ENCODE results near the gene UPF2. TPM values are rescaled to one million over a fixed set of nuclear protein-coding genes. Genes with fewer than 3 reads are reported as not detected.
"Not testable (repeated sequence)": the region's sequence is repeated elsewhere in the genome, so short reads cannot be mapped to it uniquely, and the experiment has no call there.

The UPF2 gene
- polyA plus RNA-seq, 4 donors: 11.3 to 44.6 (median 29.7) TPM

DNA sequence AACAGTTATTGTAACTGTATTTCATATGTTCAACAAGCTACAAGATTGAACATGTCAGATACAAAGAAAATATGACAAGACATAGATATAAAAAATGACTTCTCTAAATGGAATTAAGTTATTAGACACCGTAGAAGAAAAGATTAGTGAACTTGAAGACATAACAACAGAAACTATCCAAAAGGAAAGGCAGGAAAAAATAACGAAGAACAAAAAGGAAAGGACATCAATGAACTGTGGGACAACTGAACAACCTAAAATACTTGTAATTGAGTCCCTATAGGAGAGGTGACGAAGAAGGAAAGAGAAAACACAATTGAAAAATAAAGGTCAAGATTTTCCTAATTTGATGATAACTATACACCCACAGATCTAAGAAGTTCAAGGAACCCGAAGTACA is 32.3 kb downstream of the UPF2 start:
- peaks cover 0 to 10% of the 10 kb centered on the region in 2 donors for H3K9me3 ChIP-seq (ENCODE audit: control insufficient read depth in 2 of 2, insufficient read depth in 1 of 2, low read depth in 1 of 2, low read length in 1 of 2)
- 96 to 99% (median 96%) methylated on average over 4 of the region's 4 CpGs for WGBS, 3 donors
- no peak for FAIRE-seq

DNA sequence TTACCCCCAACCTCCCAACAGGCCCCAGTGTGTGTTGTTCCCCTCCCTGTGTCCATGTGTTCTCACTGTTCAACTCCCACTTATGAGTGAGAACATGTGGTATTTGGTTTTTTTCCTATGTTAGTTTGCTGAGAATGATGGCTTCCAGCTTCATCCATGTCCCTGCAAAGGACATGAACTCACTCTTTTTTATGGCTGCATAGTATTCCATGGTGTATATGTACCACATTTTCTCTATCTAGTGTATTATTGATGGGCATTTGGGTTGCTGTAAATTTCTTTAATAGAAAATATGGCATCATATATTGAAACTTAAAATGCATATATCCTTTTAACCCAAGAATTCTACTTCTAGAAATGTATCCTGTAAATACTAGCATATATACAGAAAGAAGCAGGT is 33.8 kb downstream of the UPF2 start:
- not testable (repeated sequence) for DNase-seq; H3K27me3 ChIP-seq (ENCODE audit: control insufficient read depth in 3 of 3, insufficient read depth in 3 of 3, low read length in 3 of 3); H3K4me1 ChIP-seq (ENCODE audit: control insufficient read depth in 3 of 3, insufficient read depth in 2 of 3, low read depth in 1 of 3, low read length in 2 of 3); H3K27ac ChIP-seq (ENCODE audit: low read depth in 1 of 3, low read length in 2 of 3); FAIRE-seq; H3K4me3 ChIP-seq (ENCODE audit: low read depth in 1 of 3, low read length in 3 of 3)
- Histone ChIP-seq H3K9me3 (ENCODE audit: control insufficient read depth in 2 of 2, insufficient read depth in 1 of 2, low read depth in 1 of 2, low read length in 1 of 2) (peaks cover 0 to 10% of the 10 kb centered on the region in 2 donors), H3K36me3 (ENCODE audit: control insufficient read depth in 3 of 3, insufficient read depth in 2 of 3, low read depth in 1 of 3, low read length in 3 of 3) (peaks cover 2 to 46% (median 6%) of the 10 kb centered on the region in 3 donors)

More for the DNA sequence above, 32.3 kb downstream of the UPF2 start:
- no peak overlapping the region for H3K27ac ChIP-seq (ENCODE audit: low read depth in 1 of 3, low read length in 2 of 3)
- H3K4me3 ChIP-seq (ENCODE audit: low read depth in 1 of 3, low read length in 3 of 3): no peak overlapping the region
- H3K36me3 ChIP-seq (ENCODE audit: control insufficient read depth in 3 of 3, insufficient read depth in 2 of 3, low read depth in 1 of 3, low read length in 3 of 3): peaks cover 2 to 46% (median 7%) of the 10 kb centered on the region in 3 donors
- no peak for DNase-seq
- H3K27me3 ChIP-seq (ENCODE audit: control insufficient read depth in 3 of 3, insufficient read depth in 3 of 3, low read length in 3 of 3): no peaks in the 10 kb centered on the region
- H3K4me1 ChIP-seq (ENCODE audit: control insufficient read depth in 3 of 3, insufficient read depth in 2 of 3, low read depth in 1 of 3, low read length in 2 of 3): no peaks in the 10 kb centered on the region

DNA sequence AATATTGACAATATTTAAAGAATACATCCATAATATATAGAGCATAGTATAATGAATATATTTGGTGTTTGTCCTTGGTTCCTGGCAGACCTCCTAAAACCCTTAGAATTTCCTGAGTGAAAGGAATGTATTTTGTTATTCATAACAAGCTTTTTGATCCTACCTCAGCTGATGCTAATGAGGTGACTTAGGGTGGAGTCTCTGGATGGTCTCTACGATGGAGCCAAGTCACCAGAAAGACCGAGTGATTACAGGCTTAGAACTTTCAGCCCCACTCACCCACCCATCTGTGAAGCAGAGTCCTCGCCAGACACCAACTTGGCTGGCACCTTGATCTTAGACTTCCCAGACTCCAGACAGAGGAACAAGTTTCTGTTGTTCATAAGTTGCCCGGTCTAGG is 35.9 kb downstream of the UPF2 start:
- no peak for FAIRE-seq
- H3K27me3 ChIP-seq (ENCODE audit: control insufficient read depth in 3 of 3, insufficient read depth in 3 of 3, low read length in 3 of 3): no peaks in the 10 kb centered on the region

DNA sequence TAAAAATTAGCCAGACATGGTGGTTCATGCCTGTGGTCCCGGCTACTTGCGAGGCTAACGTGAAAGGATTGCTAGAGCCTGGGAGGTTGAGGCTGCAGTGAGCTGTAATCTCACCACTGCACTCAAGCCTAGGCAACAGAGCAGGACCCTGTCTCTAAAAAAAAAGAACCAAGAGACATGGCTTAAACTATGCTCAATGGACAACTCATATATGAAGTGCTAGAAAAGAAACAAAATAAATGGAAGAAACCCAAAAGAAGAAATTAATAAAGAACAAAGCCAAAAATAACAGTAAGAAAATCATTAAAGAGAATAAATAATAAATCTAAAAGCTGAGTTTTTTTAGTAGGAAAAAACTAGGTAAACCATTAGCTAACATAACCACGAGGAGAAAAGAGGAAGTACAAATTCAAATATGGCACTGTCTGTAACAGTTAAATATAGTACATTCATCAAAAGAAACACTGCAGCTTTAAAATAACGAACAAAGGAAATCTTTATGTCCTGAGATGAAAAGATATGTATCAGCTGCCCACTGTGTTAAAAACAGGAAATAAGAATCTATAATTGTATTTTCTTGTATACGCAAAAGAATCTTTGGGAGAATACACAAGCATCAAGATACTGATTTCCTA is 48.7 kb downstream of the UPF2 start:
- H3K27ac ChIP-seq (ENCODE audit: low read depth in 1 of 3, low read length in 2 of 3): no peak overlapping the region
- FAIRE-seq: peak; percentile 10
- 69 to 75% (median 73%) methylated on average over 6 of the region's 6 CpGs for WGBS, 3 donors

More for the DNA sequence above, 35.9 kb downstream of the UPF2 start:
- no peak for DNase-seq
- no peak overlapping the region for H3K4me3 ChIP-seq (ENCODE audit: low read depth in 1 of 3, low read length in 3 of 3)
- H3K4me1 ChIP-seq (ENCODE audit: control insufficient read depth in 3 of 3, insufficient read depth in 2 of 3, low read depth in 1 of 3, low read length in 2 of 3): no peaks in the 10 kb centered on the region
- peaks cover 2 to 33% (median 6%) of the 10 kb centered on the region in 3 donors for H3K36me3 ChIP-seq (ENCODE audit: control insufficient read depth in 3 of 3, insufficient read depth in 2 of 3, low read depth in 1 of 3, low read length in 3 of 3)
- H3K9me3 ChIP-seq (ENCODE audit: control insufficient read depth in 2 of 2, insufficient read depth in 1 of 2, low read depth in 1 of 2, low read length in 1 of 2): peaks cover 0 to 10% of the 10 kb centered on the region in 2 donors
- 93 to 96% (median 95%) methylated on average over 4 of the region's 4 CpGs for WGBS, 3 donors
- no peak overlapping the region for H3K27ac ChIP-seq (ENCODE audit: low read depth in 1 of 3, low read length in 2 of 3)

DNA sequence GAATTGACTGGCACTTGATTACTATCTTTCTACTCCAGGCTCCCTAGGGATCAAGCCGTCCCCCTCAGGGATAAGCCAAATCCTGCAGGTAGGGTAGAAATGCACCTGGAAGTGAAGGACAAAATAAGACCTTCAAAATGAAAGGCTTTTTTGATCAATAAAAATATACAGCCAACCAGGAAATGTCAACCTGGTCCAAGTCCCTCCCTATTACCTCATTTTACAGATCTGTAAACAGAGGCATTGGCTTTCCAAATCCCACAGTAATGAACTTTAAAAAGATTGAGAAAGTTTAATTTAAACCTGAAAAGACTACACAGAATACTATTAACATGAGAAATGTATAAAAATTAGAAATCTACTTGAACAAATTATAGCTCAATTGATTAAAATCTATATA is 53.7 kb downstream of the UPF2 start:
- peaks cover 2 to 25% (median 3%) of the 10 kb centered on the region in 3 donors for H3K36me3 ChIP-seq (ENCODE audit: control insufficient read depth in 3 of 3, insufficient read depth in 2 of 3, low read depth in 1 of 3, low read length in 3 of 3)
- no peak for DNase-seq
- no peak for FAIRE-seq
- 79 to 93% (median 92%) methylated on average over 1 of the region's 1 CpG for WGBS, 3 donors
- no peak overlapping the region for H3K4me3 ChIP-seq (ENCODE audit: low read depth in 1 of 3, low read length in 3 of 3)
- H3K4me1 ChIP-seq (ENCODE audit: control insufficient read depth in 3 of 3, insufficient read depth in 2 of 3, low read depth in 1 of 3, low read length in 2 of 3): peaks cover 0 to 3% (median 0%) of the 10 kb centered on the region in 3 donors
- no peaks in the 10 kb centered on the region for H3K27me3 ChIP-seq (ENCODE audit: control insufficient read depth in 3 of 3, insufficient read depth in 3 of 3, low read length in 3 of 3)
- H3K9me3 ChIP-seq (ENCODE audit: control insufficient read depth in 2 of 2, insufficient read depth in 1 of 2, low read depth in 1 of 2, low read length in 1 of 2): no peaks in the 10 kb centered on the region
- no peak overlapping the region for H3K27ac ChIP-seq (ENCODE audit: low read depth in 1 of 3, low read length in 2 of 3)

More for the DNA sequence above, 48.7 kb downstream of the UPF2 start:
- no peaks in the 10 kb centered on the region for H3K27me3 ChIP-seq (ENCODE audit: control insufficient read depth in 3 of 3, insufficient read depth in 3 of 3, low read length in 3 of 3)
- no peaks in the 10 kb centered on the region for H3K9me3 ChIP-seq (ENCODE audit: control insufficient read depth in 2 of 2, insufficient read depth in 1 of 2, low read depth in 1 of 2, low read length in 1 of 2)
- no peak overlapping the region for H3K4me3 ChIP-seq (ENCODE audit: low read depth in 1 of 3, low read length in 3 of 3)
- peaks cover 2 to 29% (median 12%) of the 10 kb centered on the region in 3 donors for H3K36me3 ChIP-seq (ENCODE audit: control insufficient read depth in 3 of 3, insufficient read depth in 2 of 3, low read depth in 1 of 3, low read length in 3 of 3)
- no peaks in the 10 kb centered on the region for H3K4me1 ChIP-seq (ENCODE audit: control insufficient read depth in 3 of 3, insufficient read depth in 2 of 3, low read depth in 1 of 3, low read length in 2 of 3)
- no peak for DNase-seq

DNA sequence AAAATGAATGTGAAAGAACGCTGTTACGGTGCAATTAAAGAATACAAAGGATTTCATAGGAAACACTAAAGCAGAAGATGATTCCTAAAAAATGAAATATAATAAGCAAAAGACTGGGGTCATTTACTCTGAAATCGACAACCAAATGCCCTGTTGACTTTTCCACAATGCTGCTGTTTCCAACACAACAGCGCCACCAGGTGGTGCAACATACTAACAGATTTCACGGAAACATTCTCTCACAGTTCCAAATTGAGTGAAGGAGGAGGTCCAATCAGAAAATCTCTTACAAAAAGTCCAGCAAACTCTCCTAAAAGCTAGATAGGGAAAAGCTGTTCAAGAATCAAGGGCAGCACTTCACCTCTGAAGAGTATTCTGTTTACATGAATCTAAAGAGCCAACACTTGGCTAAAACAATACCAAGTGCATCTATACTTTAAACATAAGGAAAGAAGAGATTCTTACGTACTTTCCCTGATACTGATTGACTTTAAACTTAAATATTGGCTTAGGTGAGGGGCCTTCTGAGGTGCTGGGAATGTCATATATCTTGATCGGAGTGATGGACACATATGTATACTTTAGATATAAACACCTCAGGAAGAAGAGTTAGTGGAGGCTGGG is 55.9 kb downstream of the UPF2 start:
- Histone ChIP-seq H3K4me3 (ENCODE audit: low read depth in 1 of 3, low read length in 3 of 3) (no peak overlapping the region), H3K36me3 (ENCODE audit: control insufficient read depth in 3 of 3, insufficient read depth in 2 of 3, low read depth in 1 of 3, low read length in 3 of 3) (peaks cover 1 to 21% (median 3%) of the 10 kb centered on the region in 3 donors), H3K4me1 (ENCODE audit: control insufficient read depth in 3 of 3, insufficient read depth in 2 of 3, low read depth in 1 of 3, low read length in 2 of 3) (peaks cover 0 to 3% (median 0%) of the 10 kb centered on the region in 3 donors), H3K27me3 (ENCODE audit: control insufficient read depth in 3 of 3, insufficient read depth in 3 of 3, low read length in 3 of 3) (no peaks in the 10 kb centered on the region), H3K27ac (ENCODE audit: low read depth in 1 of 3, low read length in 2 of 3) (no peak overlapping the region), H3K9me3 (ENCODE audit: control insufficient read depth in 2 of 2, insufficient read depth in 1 of 2, low read depth in 1 of 2, low read length in 1 of 2) (no peaks in the 10 kb centered on the region)
- DNase-seq: peak; percentile 68 to 85
- WGBS, 3 donors: 33 to 42% (median 39%) methylated on average over 7 of the region's 7 CpGs
- peak; percentile 15 for FAIRE-seq

DNA sequence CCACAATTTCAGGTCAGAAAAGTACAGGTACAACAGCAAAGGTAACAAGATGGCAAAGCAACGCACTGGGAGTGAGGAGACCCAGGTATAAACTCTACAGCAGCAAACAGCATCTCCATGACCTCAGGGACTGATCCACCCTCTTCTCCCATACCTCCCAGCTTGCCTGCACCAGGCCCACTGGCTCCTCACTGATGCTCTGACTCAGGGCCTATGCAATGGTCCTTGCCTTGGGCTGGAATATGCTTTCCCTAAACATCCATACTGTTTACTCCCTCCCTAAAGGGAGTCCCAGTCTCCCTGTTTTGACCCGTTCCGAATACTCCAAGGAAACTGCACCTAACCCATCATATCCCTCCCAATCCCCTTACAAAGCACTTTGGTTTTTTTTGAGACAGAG is 60.4 kb downstream of the UPF2 start:
- Histone ChIP-seq H3K9me3 (ENCODE audit: control insufficient read depth in 2 of 2, insufficient read depth in 1 of 2, low read depth in 1 of 2, low read length in 1 of 2) (no peaks in the 10 kb centered on the region), H3K27me3 (ENCODE audit: control insufficient read depth in 3 of 3, insufficient read depth in 3 of 3, low read length in 3 of 3) (no peaks in the 10 kb centered on the region), H3K4me1 (ENCODE audit: control insufficient read depth in 3 of 3, insufficient read depth in 2 of 3, low read depth in 1 of 3, low read length in 2 of 3) (peaks cover 0 to 3% (median 0%) of the 10 kb centered on the region in 3 donors), H3K36me3 (ENCODE audit: control insufficient read depth in 3 of 3, insufficient read depth in 2 of 3, low read depth in 1 of 3, low read length in 3 of 3) (peaks cover 5 to 17% (median 6%) of the 10 kb centered on the region in 3 donors), H3K27ac (ENCODE audit: low read depth in 1 of 3, low read length in 2 of 3) (no peak overlapping the region), H3K4me3 (ENCODE audit: low read depth in 1 of 3, low read length in 3 of 3) (no peak overlapping the region)
- no peak for DNase-seq
- FAIRE-seq: no peak
- WGBS, 3 donors: 96 to 99% (median 97%) methylated on average over 3 of the region's 3 CpGs

DNA sequence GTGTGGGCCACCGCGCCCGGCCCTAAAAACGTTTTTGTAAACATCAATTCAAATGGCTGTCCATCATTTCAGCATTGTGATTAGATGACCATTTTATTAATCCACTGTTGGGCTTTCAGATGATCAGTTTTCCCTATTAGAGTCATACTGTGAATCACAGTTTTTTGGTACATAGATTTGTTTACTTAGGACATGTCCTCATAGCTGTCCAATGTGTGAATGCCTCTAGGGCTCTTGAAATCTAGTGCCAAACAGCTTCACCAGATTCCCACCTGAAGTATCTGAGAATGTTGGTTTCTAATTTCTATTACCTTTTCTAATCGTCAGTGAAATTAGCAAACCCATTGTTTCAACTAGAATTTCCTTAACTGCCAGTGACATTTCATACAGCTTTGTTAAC is 66.8 kb downstream of the UPF2 start:
- DNase-seq (no peak), FAIRE-seq (no peak)
- Histone ChIP-seq H3K4me3 (ENCODE audit: low read depth in 1 of 3, low read length in 3 of 3) (no peak overlapping the region), H3K9me3 (ENCODE audit: control insufficient read depth in 2 of 2, insufficient read depth in 1 of 2, low read depth in 1 of 2, low read length in 1 of 2) (no peaks in the 10 kb centered on the region), H3K27me3 (ENCODE audit: control insufficient read depth in 3 of 3, insufficient read depth in 3 of 3, low read length in 3 of 3) (no peaks in the 10 kb centered on the region), H3K4me1 (ENCODE audit: control insufficient read depth in 3 of 3, insufficient read depth in 2 of 3, low read depth in 1 of 3, low read length in 2 of 3) (no peaks in the 10 kb centered on the region), H3K27ac (ENCODE audit: low read depth in 1 of 3, low read length in 2 of 3) (no peak overlapping the region), H3K36me3 (ENCODE audit: control insufficient read depth in 3 of 3, insufficient read depth in 2 of 3, low read depth in 1 of 3, low read length in 3 of 3) (peaks cover 5 to 11% (median 8%) of the 10 kb centered on the region in 3 donors)
- 95 to 97% (median 96%) methylated on average over 5 of the region's 5 CpGs for WGBS, 3 donors

Measured in small intestine (tissue), 7 donors.